Measurements from ENCODE around the gene CHRNB1.

GRCh38 chr17:7435676-7436555 lies 8.9 kb upstream of the CHRNB1 start:
- TF ChIP-seq CTCF (IDR thresholded peaks at IDR 0.05), result no peak
- TF ChIP-seq POLR2A (IDR thresholded peaks at IDR 0.05), result no peak
- TF ChIP-seq EP300 (IDR thresholded peaks at IDR 0.05), result no peak

Measured in tibial nerve (tissue), 4 donors.